SH-SY5Y (cell line): ENCODE measurements around the gene HSCB.

Experiments used
- GATA2 ChIP-seq: IDR thresholded peaks from 2 replicates; pipeline ENCODE4 v1.6.1; 2011; ENCODE audit warnings: mild to moderate bottlenecking, low read depth, low read length
- GATA3 ChIP-seq: IDR thresholded peaks from 2 replicates; pipeline ENCODE4 v1.6.1; 2011; ENCODE audit warnings: low read depth, mild to moderate bottlenecking, low read length, moderate library complexity

Gene HSCB

GRCh38 chr22:28741785-28742561 lies at the start of gene HSCB, which contains the start of gene CHEK2:
TSS of gene HSCB (plus strand) at chr22:28742039. CDS start at chr22:28742096, 57 bp downstream.
TSS of gene CHEK2 (minus strand) at chr22:28741820. CDS start at chr22:28734721, 7,099 bp downstream.
- TF ChIP-seq GATA2 = no peak
- no peak for TF ChIP-seq GATA3

GRCh38 chr22:28702891-28703290 lies 38.9 kb upstream of the HSCB start:
- TF ChIP-seq GATA2 (no peak), GATA3 (no peak)

GRCh38 chr22:28703436-28703835 lies 38.4 kb upstream of the HSCB start:
- no peak for TF ChIP-seq GATA3
- TF ChIP-seq GATA2 = no peak

GRCh38 chr22:28706845-28707244 lies 35.0 kb upstream of the HSCB start:
- no peak for TF ChIP-seq GATA3
- no peak for TF ChIP-seq GATA2

- TF ChIP-seq GATA3 (no peak), GATA2 (no peak)
Observed at GRCh38 chr22:28710107-28710506, 31.7 kb upstream of the HSCB start.

GRCh38 chr22:28710576-28711191 lies 31.2 kb upstream of the HSCB start:
- TF ChIP-seq GATA3 = no peak
- TF ChIP-seq GATA2 = no peak

GRCh38 chr22:28711341-28711740 lies 30.5 kb upstream of the HSCB start:
- TF ChIP-seq GATA2 = no peak
- no peak for TF ChIP-seq GATA3

GRCh38 chr22:28711820-28712777 lies 29.7 kb upstream of the HSCB start:
- TF ChIP-seq GATA2 (no peak), GATA3 (no peak)

- TF ChIP-seq GATA2 (no peak), GATA3 (no peak)
Observed at GRCh38 chr22:28714043-28714628, 27.7 kb upstream of the HSCB start.

- TF ChIP-seq GATA2 = no peak
- no peak for TF ChIP-seq GATA3
Observed at GRCh38 chr22:28715611-28716010, 26.2 kb upstream of the HSCB start.

GRCh38 chr22:28716686-28717085 lies 25.2 kb upstream of the HSCB start:
- TF ChIP-seq GATA3 = no peak
- TF ChIP-seq GATA2 = no peak

GRCh38 chr22:28718044-28718443 lies 23.8 kb upstream of the HSCB start:
- TF ChIP-seq GATA3 (no peak), GATA2 (no peak)

GRCh38 chr22:28728002-28728401 lies 13.8 kb upstream of the HSCB start:
- no peak for TF ChIP-seq GATA2
- TF ChIP-seq GATA3 = no peak
